ENCODE results near the gene HCRTR1. TPM values are rescaled to one million over a fixed set of nuclear protein-coding genes. Genes with fewer than 3 reads are reported as not detected.

The HCRTR1 gene
- 0.13 TPM for polyA plus RNA-seq (2013, experiment 1 of 2; ENCODE audit: insufficient read length)
- polyA plus RNA-seq (2013, experiment 2 of 2; ENCODE audit: insufficient read length): not detected

GRCh38 chr1:31617218-31617915 is at the start of gene HCRTR1:
HCRTR1 (plus strand) TSS chr1:31617689; CDS start chr1:31619193, 1,504 bp downstream.
- no peak for DNase-seq

- peak; percentile 70 for DNase-seq
Measured at GRCh38 chr1:31567956-31568570, 49.4 kb upstream of the HCRTR1 start.

- DNase-seq: no peak
Measured at GRCh38 chr1:31568895-31569595, 48.4 kb upstream of the HCRTR1 start.

DNA sequence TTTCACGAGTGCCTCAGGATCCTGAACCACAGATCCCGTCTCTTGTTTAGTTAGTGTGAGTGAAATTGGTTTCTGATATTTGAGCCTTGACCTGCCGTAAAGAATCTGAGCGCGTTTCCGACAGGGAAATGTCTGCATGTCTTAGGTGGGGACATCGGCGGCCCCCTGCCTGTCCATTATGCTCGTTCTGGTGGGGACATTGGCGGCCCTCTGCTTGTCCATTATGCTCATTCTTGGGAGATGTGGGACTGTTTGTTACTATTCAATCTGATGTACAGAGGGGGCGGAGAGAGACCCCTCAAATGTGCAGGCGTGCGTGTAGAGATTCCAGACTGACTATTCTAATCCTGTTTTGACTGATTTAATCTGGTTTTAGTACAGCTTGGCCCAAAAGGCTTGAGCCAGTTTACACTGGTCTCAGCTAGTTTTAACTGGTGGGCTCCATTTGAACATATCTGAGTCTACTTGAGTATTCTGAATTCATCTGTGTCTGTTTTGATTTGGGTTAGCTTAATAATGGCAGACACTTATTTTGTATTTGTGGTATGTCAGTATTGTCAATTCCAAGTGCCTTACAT is 47.8 kb upstream of the HCRTR1 start:
- DNase-seq: no peak

DNA sequence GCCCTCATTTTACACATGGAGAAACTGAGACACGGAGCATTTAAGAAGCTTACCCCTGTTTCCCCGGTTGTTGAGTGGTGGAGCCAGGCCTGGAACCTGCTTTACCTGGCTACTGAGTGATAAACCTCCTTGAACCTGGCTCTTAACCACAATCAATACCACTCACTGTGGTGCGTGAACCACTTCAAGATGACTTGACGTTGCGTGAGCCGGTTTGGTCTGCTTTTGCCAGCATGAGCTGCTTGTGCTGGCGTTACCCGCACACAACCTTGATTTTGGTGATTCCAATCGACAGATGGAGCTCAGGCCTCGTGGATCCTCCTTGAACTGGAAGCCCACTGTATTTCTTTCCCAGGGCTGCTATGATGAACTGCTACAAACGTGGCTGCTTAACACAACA is 47.3 kb upstream of the HCRTR1 start:
- no peak for DNase-seq

- DNase-seq: no peak
Measured at GRCh38 chr1:31570906-31571305, 46.6 kb upstream of the HCRTR1 start.

DNA sequence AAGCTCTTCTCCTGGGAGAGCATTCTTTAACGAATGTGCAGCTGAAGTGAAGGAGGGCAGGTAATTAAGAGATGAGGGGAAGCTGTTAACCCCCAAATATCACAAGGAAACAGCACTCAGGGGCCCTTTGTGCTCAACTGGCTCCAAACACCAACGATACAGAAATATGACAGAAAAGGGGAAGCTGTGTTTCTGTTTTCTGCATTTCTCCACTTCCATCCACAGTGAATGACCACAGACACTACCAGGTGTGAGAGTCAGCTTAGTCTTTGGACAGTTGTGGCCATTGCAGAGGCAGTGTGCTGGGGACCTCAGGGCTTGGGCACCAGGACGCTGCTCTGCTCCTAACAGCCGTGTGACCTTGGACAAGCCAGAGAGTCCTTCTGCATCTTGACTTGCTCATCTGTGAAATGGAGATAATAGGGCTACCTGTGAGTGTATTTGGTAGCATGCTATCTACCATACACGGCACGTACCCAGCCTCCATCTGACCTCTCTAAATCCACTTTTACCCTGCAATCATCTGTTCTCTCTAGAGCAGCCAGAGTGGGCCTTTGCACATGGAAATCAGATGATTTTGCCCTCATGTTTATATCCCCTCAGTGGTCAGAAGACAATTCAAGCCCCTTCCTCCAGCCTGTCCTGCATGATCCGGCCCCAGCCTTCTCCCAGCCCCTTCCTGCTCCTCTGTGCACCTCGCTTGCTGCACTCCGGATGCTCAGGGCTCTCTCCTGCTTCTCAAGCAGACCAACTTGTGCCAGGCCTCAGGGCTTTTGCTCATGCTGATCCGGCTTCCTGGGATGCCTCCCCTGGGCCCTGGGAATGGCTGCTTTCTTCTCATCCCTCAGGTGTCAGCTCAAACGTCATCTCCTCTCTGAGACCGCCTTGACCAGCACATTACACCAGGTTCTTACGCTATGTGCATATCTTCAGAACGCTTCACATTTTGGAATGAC is 45.9 kb upstream of the HCRTR1 start:
- DNase-seq: no peak

GRCh38 chr1:31572323-31573104 is 45.0 kb upstream of the HCRTR1 start:
- DNase-seq: peak; percentile 41

GRCh38 chr1:31573261-31573660 is 44.2 kb upstream of the HCRTR1 start:
- no peak for DNase-seq

DNA sequence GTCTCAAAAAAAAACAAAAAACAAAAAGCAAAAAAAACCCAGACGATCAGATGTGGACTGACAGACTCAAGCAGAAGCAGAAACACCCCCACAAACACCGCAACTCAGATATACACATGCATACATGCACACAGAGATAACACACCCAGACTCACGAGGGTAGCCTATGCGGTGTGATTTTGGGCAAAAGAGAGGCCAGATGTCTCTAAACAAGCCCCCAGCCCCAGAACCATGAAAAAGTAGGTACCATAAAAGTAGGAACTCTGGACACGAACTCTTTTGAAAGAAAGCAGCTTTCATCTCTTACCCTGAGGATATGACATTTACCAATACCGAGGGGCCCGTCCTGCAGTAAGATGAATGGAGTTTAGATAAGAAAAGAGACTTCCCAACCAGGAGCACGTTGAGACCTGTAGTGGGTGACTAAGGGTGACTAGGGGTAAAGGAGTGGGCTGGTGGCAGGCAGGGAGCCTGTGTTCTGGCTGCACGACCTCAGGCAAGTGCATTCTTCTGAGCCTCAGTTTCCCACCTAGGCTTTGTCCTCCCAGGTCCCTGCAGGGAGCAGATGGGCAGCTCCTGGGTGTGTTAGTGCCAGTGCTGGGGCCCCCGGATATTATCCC is 42.6 kb upstream of the HCRTR1 start:
- no peak for DNase-seq

DNA sequence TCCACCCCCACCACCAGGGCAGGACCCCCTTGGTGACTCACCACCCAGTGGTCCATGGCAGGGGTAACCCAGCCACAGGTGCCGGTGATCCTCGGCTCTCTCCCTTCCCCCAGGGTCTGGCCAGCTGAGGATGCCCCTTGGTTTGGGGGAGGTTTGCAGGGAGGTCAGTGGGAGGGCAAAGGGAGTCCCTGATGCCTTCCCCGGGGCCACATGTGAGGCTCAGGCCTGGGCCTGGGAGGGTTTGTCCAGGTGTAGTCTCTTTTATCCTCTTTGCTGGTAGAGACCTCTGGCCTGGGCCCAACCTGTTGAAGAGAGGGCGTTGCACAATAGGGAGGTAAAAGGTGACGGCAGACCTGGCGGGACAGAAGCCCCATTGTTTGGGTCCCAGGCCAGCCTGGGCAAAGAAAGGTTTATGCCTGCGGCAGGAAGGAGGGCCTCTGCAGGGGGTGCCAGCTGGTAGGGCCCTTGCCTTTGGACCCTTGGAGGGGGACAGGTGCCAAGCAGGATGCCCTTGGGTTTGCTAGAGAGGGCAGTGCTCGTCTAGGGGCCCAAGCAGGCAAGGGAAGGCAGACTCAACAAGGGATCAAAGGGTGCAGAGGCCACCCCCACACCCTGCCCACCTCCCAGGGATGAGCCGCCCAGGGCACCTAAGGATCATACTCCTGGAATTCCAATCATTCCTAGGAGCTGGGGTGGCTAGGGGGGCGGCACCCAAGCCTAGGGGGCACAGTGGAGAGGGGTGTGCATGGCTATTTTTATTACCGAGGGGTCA is 41.9 kb upstream of the HCRTR1 start:
- DNase-seq: no peak

DNA sequence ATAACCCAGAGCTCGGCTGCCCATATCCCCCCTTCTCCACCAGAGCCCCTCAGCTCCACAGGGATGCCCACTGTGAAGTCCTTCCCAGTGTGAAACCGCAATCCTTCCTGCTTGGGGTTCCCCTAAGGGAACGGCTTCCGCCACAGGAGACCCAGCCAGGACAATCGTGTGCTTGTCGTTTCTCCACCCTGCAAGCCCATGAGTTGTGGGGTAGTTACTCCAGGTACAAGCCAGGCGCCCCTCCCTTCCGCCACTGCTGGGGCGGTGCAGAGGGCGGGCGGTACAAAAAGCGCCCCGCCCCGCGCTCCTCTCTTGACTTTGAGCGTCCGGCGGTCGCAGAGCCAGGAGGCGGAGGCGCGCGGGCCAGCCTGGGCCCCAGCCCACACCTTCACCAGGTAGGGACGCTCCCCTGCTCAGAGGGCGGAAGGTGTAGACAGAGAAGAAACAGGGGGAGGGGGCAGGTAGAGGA is 41.3 kb upstream of the HCRTR1 start, which contains the start of gene TINAGL1:
Gene TINAGL1 (plus strand): TSS at position 315 of the 469 bp plus-strand sequence. CDS start 634 bp downstream, outside the sequence.
- DNase-seq: no peak

- DNase-seq: no peak
Measured at GRCh38 chr1:31576743-31577455, 40.6 kb upstream of the HCRTR1 start.

- peak; percentile 85 for DNase-seq
Measured at GRCh38 chr1:31577515-31578192, 39.8 kb upstream of the HCRTR1 start.

GRCh38 chr1:31579374-31579773 is 38.1 kb upstream of the HCRTR1 start:
- peak; percentile 38 for DNase-seq

DNA sequence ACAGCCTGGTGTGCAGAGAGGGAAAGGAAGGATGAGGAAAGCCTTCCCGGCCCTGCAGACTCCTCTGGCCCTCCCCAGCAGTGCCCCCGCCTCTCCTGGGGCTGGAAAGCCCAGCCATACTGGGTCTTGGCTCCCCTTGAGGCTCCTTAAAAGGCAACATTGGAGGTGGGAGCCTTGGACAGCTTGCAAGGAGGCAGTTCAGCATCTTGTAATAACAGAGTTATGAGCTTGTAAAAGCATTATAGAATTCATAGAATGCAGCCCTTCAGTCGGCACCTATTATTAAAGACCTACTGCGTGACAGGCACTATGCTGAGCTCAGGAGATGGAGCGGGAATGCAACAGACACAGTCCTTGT is 37.0 kb upstream of the HCRTR1 start:
- DNase-seq: peak; percentile 84

DNA sequence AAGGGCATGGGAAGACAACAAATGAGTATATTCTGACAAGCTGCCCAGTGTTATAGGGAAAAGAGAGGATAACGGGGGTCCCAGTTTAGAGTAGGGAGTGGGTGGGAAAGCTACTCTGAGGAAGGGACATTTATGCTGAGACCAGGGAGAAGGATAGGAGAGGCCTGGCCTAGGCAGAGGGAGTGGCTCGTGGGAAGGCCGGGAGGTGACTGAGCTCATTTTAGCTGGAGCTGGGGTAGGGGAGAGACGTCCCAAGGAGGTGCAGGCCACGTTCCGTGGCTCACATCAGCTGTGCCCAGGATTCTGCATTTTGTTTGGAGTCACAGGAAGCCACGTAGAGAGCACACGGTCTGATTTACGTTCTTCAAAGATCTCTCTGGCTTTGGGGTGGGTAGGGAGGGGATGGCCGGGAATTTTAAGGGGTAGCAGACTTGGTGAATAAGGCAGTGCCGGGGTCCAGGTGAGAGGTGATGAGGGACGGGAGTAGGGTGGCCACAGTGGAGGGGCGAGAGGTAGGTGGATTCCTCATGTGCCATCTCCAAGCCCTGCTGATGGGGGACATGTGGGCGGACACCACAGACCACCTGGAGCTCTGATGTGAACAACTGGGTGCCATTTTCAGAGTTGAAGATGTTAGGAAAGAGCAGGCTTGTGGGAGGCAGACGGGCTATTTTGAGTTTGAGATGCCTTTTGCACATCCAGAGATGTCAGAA is 36.4 kb upstream of the HCRTR1 start:
- no peak for DNase-seq

Measured in fibroblast of skin of back (primary cell).